GM18505 (cell line): ENCODE results near the gene SHD.
"Not testable (repeated sequence)": the region's sequence is repeated elsewhere in the genome, so short reads cannot be mapped to it uniquely, and the experiment has no call there.

ENCODE experiments used
- ATAC-seq: cut with Tn5 transposase; IDR thresholded peaks from one replicate; pipeline ENCODE4 v1.9.1; 2021; ENCODE audit not compliant: unreplicated experiment
- POLR2A ChIP-seq: IDR thresholded peaks from 4 replicates; pipeline ENCODE4 v1.6.1; 2011; ENCODE audit warnings: borderline replicate concordance; ENCODE audit not compliant: insufficient read depth, insufficient read length; ENCODE audit errors: extremely low read depth

The SHD gene

GRCh38 chr19:4319067-4319718, 40.1 kb downstream of the SHD start:
- no peak for ATAC-seq
- TF ChIP-seq POLR2A = no peak

GRCh38 chr19:4320419-4320818, 41.4 kb downstream of the SHD start:
- ATAC-seq = no peak
- no peak for TF ChIP-seq POLR2A

- no peak for TF ChIP-seq POLR2A
- no peak for ATAC-seq
These were observed 44.0 kb downstream of the SHD start for GRCh38 chr19:4322942-4323665.

- no peak for TF ChIP-seq POLR2A
- ATAC-seq = no peak
These were observed 44.6 kb downstream of the SHD start for GRCh38 chr19:4323692-4324091.

GRCh38 chr19:4324228-4324627, 45.2 kb downstream of the SHD start:
- ATAC-seq = no peak
- TF ChIP-seq POLR2A = no peak

- ATAC-seq = no peak
These were observed 47.3 kb downstream of the SHD start for GRCh38 chr19:4326215-4326836.

GRCh38 chr19:4326837-4327251, 47.8 kb downstream of the SHD start:
- TF ChIP-seq POLR2A = no peak
- no peak for ATAC-seq

More at GRCh38 chr19:4326215-4326836, 47.3 kb downstream of the SHD start:
- no peak for TF ChIP-seq POLR2A

GRCh38 chr19:4327252-4327876, 48.3 kb downstream of the SHD start:
- no peak for TF ChIP-seq POLR2A
- ATAC-seq = no peak

GRCh38 chr19:4327877-4328242, 48.8 kb downstream of the SHD start:
- TF ChIP-seq POLR2A = no peak
- ATAC-seq = no peak

GRCh38 chr19:4328243-4328990, 49.4 kb downstream of the SHD start:
- peak; percentile 80 for ATAC-seq
- peak; percentile 77 for TF ChIP-seq POLR2A

GRCh38 chr19:4328991-4329681, 50.1 kb downstream of the SHD start:
- not testable (repeated sequence) for ATAC-seq

GRCh38 chr19:4329858-4330257, 50.8 kb downstream of the SHD start:
- no peak for TF ChIP-seq POLR2A
- ATAC-seq = no peak
